GM23338 (cell line): ENCODE results near the gene KCNB1.

ENCODE experiments used
- EZH2 ChIP-seq: fragments of 200-600 bp; sonication (generic); IDR thresholded peaks from one replicate; pipeline ENCODE4 v1.8.0; 2017; ENCODE audit warnings: antibody characterized with exemption, mild to moderate bottlenecking, low read depth; ENCODE audit not compliant: unreplicated experiment
- NANOG ChIP-seq: IDR thresholded peaks from 2 replicates; pipeline ENCODE4 v1.6.1; 2016; ENCODE audit warnings: antibody characterized with exemption, borderline replicate concordance
- TF ChIP-seq, protein P1 (sequence below), 2 experiments: fragments of 200-600 bp in 1 of 2; sonication (generic) in 1 of 2; conservative IDR thresholded peaks; 2 replicates each; pipeline versions ENCODE4 v1.5.1 to v1.6.1; 2016 to 2017; ENCODE audit warnings: antibody characterized with exemption in 2 of 2, low read depth in 2 of 2, mild to moderate bottlenecking in 2 of 2, moderate library complexity in 1 of 2
- TF ChIP-seq, protein P2 (sequence below): IDR thresholded peaks from one replicate; pipeline ENCODE4 v1.6.1; 2018; ENCODE audit warnings: antibody characterized with exemption; ENCODE audit not compliant: unreplicated experiment

DNA sequence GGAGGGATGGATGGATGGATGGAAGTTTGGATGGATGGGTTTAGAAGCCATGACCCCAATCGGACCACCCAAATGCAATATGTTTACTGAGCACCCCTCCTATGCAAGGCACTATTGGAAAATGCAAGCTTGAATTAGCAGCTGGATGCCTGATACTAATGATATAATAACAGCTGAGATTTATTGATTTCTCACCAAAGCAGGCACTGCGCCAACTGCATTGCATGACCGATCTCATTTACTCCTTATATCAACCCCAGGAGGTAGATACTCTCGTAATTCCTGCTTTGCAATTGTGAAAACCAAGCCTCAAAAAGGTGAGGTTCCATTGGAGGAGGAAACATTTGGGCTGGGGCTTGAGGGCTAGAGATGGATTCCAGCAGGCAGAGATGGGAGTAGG is 89.7 kb downstream of the KCNB1 start:
- TF ChIP-seq EZH2: no peak
- TF ChIP-seq, protein P1, sequence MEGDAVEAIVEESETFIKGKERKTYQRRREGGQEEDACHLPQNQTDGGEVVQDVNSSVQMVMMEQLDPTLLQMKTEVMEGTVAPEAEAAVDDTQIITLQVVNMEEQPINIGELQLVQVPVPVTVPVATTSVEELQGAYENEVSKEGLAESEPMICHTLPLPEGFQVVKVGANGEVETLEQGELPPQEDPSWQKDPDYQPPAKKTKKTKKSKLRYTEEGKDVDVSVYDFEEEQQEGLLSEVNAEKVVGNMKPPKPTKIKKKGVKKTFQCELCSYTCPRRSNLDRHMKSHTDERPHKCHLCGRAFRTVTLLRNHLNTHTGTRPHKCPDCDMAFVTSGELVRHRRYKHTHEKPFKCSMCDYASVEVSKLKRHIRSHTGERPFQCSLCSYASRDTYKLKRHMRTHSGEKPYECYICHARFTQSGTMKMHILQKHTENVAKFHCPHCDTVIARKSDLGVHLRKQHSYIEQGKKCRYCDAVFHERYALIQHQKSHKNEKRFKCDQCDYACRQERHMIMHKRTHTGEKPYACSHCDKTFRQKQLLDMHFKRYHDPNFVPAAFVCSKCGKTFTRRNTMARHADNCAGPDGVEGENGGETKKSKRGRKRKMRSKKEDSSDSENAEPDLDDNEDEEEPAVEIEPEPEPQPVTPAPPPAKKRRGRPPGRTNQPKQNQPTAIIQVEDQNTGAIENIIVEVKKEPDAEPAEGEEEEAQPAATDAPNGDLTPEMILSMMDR (conservative IDR thresholded peaks at IDR 0.05; ENCODE audit: low read depth in 2 of 2): no peak
- no peak for TF ChIP-seq NANOG
- TF ChIP-seq, protein P2, sequence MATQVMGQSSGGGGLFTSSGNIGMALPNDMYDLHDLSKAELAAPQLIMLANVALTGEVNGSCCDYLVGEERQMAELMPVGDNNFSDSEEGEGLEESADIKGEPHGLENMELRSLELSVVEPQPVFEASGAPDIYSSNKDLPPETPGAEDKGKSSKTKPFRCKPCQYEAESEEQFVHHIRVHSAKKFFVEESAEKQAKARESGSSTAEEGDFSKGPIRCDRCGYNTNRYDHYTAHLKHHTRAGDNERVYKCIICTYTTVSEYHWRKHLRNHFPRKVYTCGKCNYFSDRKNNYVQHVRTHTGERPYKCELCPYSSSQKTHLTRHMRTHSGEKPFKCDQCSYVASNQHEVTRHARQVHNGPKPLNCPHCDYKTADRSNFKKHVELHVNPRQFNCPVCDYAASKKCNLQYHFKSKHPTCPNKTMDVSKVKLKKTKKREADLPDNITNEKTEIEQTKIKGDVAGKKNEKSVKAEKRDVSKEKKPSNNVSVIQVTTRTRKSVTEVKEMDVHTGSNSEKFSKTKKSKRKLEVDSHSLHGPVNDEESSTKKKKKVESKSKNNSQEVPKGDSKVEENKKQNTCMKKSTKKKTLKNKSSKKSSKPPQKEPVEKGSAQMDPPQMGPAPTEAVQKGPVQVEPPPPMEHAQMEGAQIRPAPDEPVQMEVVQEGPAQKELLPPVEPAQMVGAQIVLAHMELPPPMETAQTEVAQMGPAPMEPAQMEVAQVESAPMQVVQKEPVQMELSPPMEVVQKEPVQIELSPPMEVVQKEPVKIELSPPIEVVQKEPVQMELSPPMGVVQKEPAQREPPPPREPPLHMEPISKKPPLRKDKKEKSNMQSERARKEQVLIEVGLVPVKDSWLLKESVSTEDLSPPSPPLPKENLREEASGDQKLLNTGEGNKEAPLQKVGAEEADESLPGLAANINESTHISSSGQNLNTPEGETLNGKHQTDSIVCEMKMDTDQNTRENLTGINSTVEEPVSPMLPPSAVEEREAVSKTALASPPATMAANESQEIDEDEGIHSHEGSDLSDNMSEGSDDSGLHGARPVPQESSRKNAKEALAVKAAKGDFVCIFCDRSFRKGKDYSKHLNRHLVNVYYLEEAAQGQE: no peak
